Panc1 (cell line): ENCODE data around the gene MRPS22. TPM values are rescaled to one million over a fixed set of nuclear protein-coding genes. Genes with fewer than 3 reads are reported as not detected.
A peak's percentile ranks its signal among the peaks of the same experiment; 100 is the strongest.

Source experiments
- ATAC-seq: fragments of 200-7000 bp; cut with Tn5 transposase; 2 replicates; pipeline ENCODE4 v1.9.1; 2020; ENCODE audit warnings: mild to moderate bottlenecking, moderate library complexity
- BruUV-seq: library from RNA; stranded (reverse); fragments of 400-500 nt; replicated peaks from 2 replicates; lab custom pipeline; 2021; lab: Mats Ljungman, UMichigan
- CTCF ChIA-PET: fragments of 300-600 bp; sonication (Branson Sonifier 250); formaldehyde crosslinking; loops from one replicate; lab custom pipeline; 2022; ENCODE audit warnings: antibody characterized with exemption; lab: Charles Lee
- POLR2A ChIA-PET: fragments of 300-600 bp; sonication (Branson Sonifier 250); formaldehyde crosslinking; loops from one replicate; lab custom pipeline; 2022; ENCODE audit warnings: antibody characterized with exemption; lab: Charles Lee
- DNase-seq: peaks from one replicate; pipeline ENCODE4 v3.0.0-alpha.2; 2010; ENCODE audit warnings: low read depth, low spot score
- H3K27ac ChIP-seq: 2 replicates; pipeline ENCODE4 v1.5.1; 2011; ENCODE audit warnings: mild to moderate bottlenecking, low read length, inconsistent platforms
- H3K27me3 ChIP-seq: fragments of 200-500 bp; sonication (Bioruptor generic); 2 replicates; pipeline ENCODE4 v1.6.0; 2014; ENCODE audit warnings: low read length, inconsistent platforms; ENCODE audit not compliant: control insufficient read depth, insufficient read depth
- H3K36me3 ChIP-seq: fragments of 200-500 bp; sonication (Bioruptor generic); 2 replicates; pipeline ENCODE4 v1.5.1; 2014; ENCODE audit warnings: inconsistent platforms, mild to moderate bottlenecking, low read length, moderate library complexity; ENCODE audit not compliant: control insufficient read depth, insufficient read depth
- H3K4me1 ChIP-seq: 2 replicates; pipeline ENCODE4 v1.5.1; 2011; ENCODE audit warnings: inconsistent platforms, mild to moderate bottlenecking, low read length, moderate library complexity; ENCODE audit not compliant: control insufficient read depth, insufficient read depth
- H3K4me3 ChIP-seq, 2 experiments: 2 replicates each; pipeline ENCODE4 v1.5.1; 2011 to 2012; ENCODE audit warnings: low read depth in 2 of 2, low read length in 2 of 2, mild to moderate bottlenecking in 2 of 2, inconsistent platforms in 1 of 2, moderate library complexity in 1 of 2
- H3K9me3 ChIP-seq: fragments of 200-500 bp; sonication (Bioruptor generic); 2 replicates; pipeline ENCODE4 v1.5.1; 2014; ENCODE audit warnings: low read depth, mild to moderate bottlenecking, inconsistent platforms, low read length, moderate library complexity; ENCODE audit not compliant: control insufficient read depth, insufficient read depth
- POLR2AphosphoS5 ChIP-seq: IDR thresholded peaks from 2 replicates; pipeline ENCODE4 v1.6.1; 2012; ENCODE audit warnings: mild to moderate bottlenecking, low read depth, low read length, moderate library complexity
- SIN3A ChIP-seq: IDR thresholded peaks from 2 replicates; pipeline ENCODE4 v1.6.1; 2012; ENCODE audit warnings: low read depth, mild to moderate bottlenecking, low read length, moderate library complexity, borderline replicate concordance; ENCODE audit not compliant: insufficient read depth
- TCF7L2 ChIP-seq: IDR thresholded peaks from 2 replicates; pipeline ENCODE4 v1.6.1; 2011; ENCODE audit warnings: mild to moderate bottlenecking, low read depth, low read length, inconsistent platforms
- in situ Hi-C: cut with HindIII; loops from 2 replicates; pipeline ENCODE4 v1.10.0; 2016; ENCODE audit warnings: low sequenced_read_pairs, low pct_unique_long_range_greater_than_20kb
- intact Hi-C: fragments of 100-400 bp; cut with micrococcal nuclease; formaldehyde crosslinking; loops from one replicate; pipeline ENCODE4 v1.10.0; 2022; ENCODE audit not compliant: unreplicated experiment
- total RNA-seq: library from RNA; stranded (reverse); gene quantifications from one replicate; pipeline ENCODE4 v1.2.1, GENCODE V29; 2021; ENCODE audit not compliant: unreplicated experiment
- TF ChIP-seq, protein P1 (sequence below): fragments of 450-650 bp; IDR thresholded peaks from 2 replicates; pipeline ENCODE4 v1.5.1; 2017; ENCODE audit warnings: mild to moderate bottlenecking
- TF ChIP-seq, protein P2 (sequence below), 2 experiments: IDR thresholded peaks; 2 replicates each; pipeline ENCODE4 v1.6.1; 2011 to 2012; ENCODE audit warnings: low read depth in 2 of 2, control low read depth in 1 of 2, low read length in 1 of 2, mild to moderate bottlenecking in 1 of 2, moderate library complexity in 1 of 2; ENCODE audit not compliant: insufficient read depth in 1 of 2

The MRPS22 gene
- total RNA-seq, 1 experiment from 2014 or later: 61.9 TPM

DNA sequence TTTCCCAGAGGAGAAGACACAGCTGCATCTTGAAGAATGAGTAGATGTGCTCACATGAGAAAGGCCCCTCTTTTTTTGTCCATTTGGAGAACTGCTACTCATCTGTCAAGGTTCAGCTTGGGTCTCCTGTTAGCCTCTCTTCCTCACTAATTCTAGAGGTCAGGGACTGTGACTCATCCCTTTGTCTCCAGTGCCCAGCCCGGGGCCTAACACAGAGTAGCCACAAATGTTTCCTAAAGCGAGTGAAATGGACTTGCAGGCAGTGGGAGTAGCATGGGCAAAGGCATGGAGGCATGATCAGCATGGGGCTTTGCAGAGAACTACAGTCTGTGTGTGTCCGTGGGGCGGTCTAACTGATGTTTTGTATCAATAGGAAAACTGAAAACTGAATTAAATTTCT is 33.9 kb upstream of the MRPS22 start:
- no peak for DNase-seq
- Histone ChIP-seq H3K4me1 (peaks cover 43% of the 10 kb centered on the region), H3K9me3 (no peaks in the 10 kb centered on the region), H3K27ac (peak overlapping the region; percentile 81), H3K4me3 (no peak overlapping the region), H3K27me3 (no peaks in the 10 kb centered on the region), H3K36me3 (no peaks in the 10 kb centered on the region)
- POLR2A ChIA-PET: interaction anchor here (0.6 to 0.9 kb wide), 2 partner anchors 9 to 34 kb away, joined by 3 to 4 read pairs; no protein-coding TSS in a partner anchor
- intact Hi-C loops (no loop called here), in situ Hi-C loops (no loop called here)
- BruUV-seq: no TSS peak
- peak; percentile 56 for ATAC-seq
- CTCF ChIA-PET: interaction anchor here (1.1 kb wide), 1 partner anchor 19 kb away, joined by 4 read pairs; no protein-coding TSS in a partner anchor
- TF ChIP-seq, protein P1, sequence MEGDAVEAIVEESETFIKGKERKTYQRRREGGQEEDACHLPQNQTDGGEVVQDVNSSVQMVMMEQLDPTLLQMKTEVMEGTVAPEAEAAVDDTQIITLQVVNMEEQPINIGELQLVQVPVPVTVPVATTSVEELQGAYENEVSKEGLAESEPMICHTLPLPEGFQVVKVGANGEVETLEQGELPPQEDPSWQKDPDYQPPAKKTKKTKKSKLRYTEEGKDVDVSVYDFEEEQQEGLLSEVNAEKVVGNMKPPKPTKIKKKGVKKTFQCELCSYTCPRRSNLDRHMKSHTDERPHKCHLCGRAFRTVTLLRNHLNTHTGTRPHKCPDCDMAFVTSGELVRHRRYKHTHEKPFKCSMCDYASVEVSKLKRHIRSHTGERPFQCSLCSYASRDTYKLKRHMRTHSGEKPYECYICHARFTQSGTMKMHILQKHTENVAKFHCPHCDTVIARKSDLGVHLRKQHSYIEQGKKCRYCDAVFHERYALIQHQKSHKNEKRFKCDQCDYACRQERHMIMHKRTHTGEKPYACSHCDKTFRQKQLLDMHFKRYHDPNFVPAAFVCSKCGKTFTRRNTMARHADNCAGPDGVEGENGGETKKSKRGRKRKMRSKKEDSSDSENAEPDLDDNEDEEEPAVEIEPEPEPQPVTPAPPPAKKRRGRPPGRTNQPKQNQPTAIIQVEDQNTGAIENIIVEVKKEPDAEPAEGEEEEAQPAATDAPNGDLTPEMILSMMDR: no peak
- TF ChIP-seq TCF7L2: no peak

DNA sequence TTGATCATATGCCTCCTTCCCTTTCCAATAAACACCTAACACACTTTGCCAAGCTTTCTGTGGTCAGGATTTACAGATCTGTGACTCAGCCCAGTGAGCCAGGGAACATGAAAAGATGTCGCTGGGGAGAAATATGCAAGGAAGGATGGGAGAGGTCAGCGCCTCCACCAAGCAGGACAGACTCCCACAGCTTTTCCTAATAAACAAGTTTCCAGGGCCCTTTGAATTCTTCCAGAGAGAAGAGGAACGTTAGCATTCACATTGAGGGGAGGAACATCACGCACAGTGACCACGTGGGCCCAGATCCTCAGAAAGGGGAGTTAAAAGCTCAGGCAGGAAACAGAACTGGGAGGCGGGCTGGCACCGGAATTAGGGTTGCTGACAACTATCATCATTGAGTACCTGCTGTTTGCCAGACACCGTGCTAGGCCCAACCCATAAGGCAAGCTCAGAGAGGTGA is 33.3 kb upstream of the MRPS22 start:
- H3K27me3 ChIP-seq: no peaks in the 10 kb centered on the region
- BruUV-seq: no TSS peak
- ChIA-PET POLR2A (interaction anchor here (0.6 to 1.3 kb wide), 3 partner anchors 9 to 222 kb away, joined by 3 to 4 read pairs (median 4); no protein-coding TSS in a partner anchor), CTCF (interaction anchor here (1.1 kb wide), 1 partner anchor 19 kb away, joined by 4 read pairs; no protein-coding TSS in a partner anchor)
- no peak overlapping the region for H3K4me3 ChIP-seq
- intact Hi-C loops (no loop called here), in situ Hi-C loops (no loop called here)
- no peak for DNase-seq
- H3K4me1 ChIP-seq: peaks cover 43% of the 10 kb centered on the region
- TF ChIP-seq, protein P1: no peak
- TF ChIP-seq POLR2AphosphoS5 (peak; percentile 61; the same call in 1 of the 2 replicates), SIN3A (no peak), TCF7L2 (peak; percentile 96)
- TF ChIP-seq, protein P2, sequence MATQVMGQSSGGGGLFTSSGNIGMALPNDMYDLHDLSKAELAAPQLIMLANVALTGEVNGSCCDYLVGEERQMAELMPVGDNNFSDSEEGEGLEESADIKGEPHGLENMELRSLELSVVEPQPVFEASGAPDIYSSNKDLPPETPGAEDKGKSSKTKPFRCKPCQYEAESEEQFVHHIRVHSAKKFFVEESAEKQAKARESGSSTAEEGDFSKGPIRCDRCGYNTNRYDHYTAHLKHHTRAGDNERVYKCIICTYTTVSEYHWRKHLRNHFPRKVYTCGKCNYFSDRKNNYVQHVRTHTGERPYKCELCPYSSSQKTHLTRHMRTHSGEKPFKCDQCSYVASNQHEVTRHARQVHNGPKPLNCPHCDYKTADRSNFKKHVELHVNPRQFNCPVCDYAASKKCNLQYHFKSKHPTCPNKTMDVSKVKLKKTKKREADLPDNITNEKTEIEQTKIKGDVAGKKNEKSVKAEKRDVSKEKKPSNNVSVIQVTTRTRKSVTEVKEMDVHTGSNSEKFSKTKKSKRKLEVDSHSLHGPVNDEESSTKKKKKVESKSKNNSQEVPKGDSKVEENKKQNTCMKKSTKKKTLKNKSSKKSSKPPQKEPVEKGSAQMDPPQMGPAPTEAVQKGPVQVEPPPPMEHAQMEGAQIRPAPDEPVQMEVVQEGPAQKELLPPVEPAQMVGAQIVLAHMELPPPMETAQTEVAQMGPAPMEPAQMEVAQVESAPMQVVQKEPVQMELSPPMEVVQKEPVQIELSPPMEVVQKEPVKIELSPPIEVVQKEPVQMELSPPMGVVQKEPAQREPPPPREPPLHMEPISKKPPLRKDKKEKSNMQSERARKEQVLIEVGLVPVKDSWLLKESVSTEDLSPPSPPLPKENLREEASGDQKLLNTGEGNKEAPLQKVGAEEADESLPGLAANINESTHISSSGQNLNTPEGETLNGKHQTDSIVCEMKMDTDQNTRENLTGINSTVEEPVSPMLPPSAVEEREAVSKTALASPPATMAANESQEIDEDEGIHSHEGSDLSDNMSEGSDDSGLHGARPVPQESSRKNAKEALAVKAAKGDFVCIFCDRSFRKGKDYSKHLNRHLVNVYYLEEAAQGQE (IDR thresholded peaks at IDR 0.05; ENCODE audit: insufficient read depth in 1 of 2, low read depth in 2 of 2, low read length in 1 of 2): no peak
- peak overlapping the region; percentile 81 for H3K27ac ChIP-seq
- H3K36me3 ChIP-seq: no peaks in the 10 kb centered on the region
- ATAC-seq: peak; percentile 82
- H3K9me3 ChIP-seq: no peaks in the 10 kb centered on the region
